OCI-LY1 (cell line): ENCODE data around the gene ARHGDIB.

Experiments used
- CTCF ChIP-seq: fragments of 200-600 bp; sonication (generic), shearing (Covaris generic); IDR thresholded peaks from 2 replicates; pipeline ENCODE4 v1.5.1; 2017; ENCODE audit warnings: mild to moderate bottlenecking, antibody characterized with exemption, low read length, moderate library complexity, mixed read lengths
- EZH2 ChIP-seq: fragments of 200-600 bp; sonication (generic), shearing (Covaris generic); IDR thresholded peaks from 2 replicates; pipeline ENCODE4 v1.8.0; 2017; ENCODE audit warnings: borderline replicate concordance, mixed run types, mild to moderate bottlenecking, antibody characterized with exemption, low read length, moderate library complexity, mixed read lengths

GRCh38 chr12:14972816-14973215 lies 11.4 kb upstream of the ARHGDIB start, which contains the start of gene PDE6H:
- TF ChIP-seq CTCF (no peak), EZH2 (no peak)
